IPS-18c (cell line): ENCODE measurements around the gene CTNNA2.

Experiments used
- H3K4me3 ChIP-seq: 2 replicates; pipeline ENCODE4 v1.7.0; 2013; ENCODE audit warnings: low read depth, mild to moderate bottlenecking, low read length, moderate library complexity; ENCODE audit not compliant: insufficient read depth
- H3K9me3 ChIP-seq: one replicate; pipeline ENCODE4 v1.6.1; 2013; ENCODE audit warnings: mild to moderate bottlenecking, low read length, moderate library complexity; ENCODE audit not compliant: control insufficient read depth, insufficient read depth

The CTNNA2 gene

DNA sequence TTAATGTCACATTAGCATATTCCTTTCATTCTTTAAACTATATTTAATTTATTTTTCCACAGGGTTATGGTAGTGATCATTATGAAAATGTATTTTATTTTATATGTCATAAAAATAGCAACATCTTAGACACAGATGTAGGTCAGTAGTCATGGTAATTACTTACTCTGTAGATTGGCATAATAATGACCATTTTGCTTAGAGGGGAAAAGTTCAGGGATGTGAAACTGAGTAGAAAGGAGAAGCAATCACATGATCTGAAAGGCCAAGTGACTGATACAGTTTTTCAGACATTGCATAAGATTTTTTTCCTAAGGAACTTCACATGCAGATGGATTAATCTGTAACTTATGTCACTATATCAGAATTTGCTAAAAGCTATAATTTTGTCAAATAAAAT is 286.9 kb downstream of the CTNNA2 start:
- H3K9me3 ChIP-seq: no peaks in the 10 kb centered on the region

GRCh38 chr2:79801082-79801481 is 288.2 kb downstream of the CTNNA2 start:
- Histone ChIP-seq H3K4me3 (no peak overlapping the region), H3K9me3 (peaks cover 2% of the 10 kb centered on the region)

More for the DNA sequence above, 286.9 kb downstream of the CTNNA2 start:
- no peak overlapping the region for H3K4me3 ChIP-seq

DNA sequence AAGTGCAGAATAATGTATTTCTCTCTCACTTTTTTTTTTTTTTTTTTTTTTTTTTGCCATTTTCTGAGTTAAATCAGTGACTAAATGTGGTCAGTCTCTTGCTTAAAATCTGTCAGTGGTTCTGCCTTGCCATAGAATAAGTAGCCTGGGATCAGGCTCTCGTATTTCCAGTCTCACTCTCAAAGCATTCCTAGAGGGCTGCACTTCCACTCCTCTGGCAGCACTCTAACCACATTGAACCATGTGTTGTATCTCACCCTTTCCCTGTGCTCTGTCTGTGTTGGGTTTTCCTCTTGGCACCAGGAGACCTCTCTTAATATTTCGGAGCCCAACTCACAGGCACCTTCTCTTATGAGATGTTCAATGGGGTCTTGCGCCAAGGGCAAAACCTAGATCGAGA is 304.4 kb downstream of the CTNNA2 start:
- Histone ChIP-seq H3K4me3 (no peak overlapping the region), H3K9me3 (no peaks in the 10 kb centered on the region)

DNA sequence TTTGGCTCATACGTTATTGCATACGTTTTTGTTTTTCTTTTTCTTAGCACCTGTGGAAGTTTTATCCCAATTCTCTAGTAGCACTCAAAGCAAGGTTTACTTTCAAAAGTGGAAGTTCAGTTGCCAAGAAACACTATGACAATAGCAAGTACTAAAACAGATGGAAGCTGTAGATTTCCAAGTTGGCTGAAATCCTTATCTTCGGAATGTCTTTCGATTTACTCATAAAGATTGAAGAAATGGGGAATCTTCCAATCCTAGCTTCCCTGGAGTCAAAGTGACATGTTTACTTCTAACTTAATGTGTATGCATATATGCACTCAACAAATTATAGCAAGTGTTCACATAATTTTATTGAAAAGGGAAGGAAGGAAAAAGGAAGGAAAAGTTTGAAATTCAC is 307.4 kb downstream of the CTNNA2 start:
- Histone ChIP-seq H3K4me3 (no peak overlapping the region), H3K9me3 (no peaks in the 10 kb centered on the region)

GRCh38 chr2:79822136-79822535 is 309.3 kb downstream of the CTNNA2 start:
- Histone ChIP-seq H3K4me3 (no peak overlapping the region), H3K9me3 (no peaks in the 10 kb centered on the region)

DNA sequence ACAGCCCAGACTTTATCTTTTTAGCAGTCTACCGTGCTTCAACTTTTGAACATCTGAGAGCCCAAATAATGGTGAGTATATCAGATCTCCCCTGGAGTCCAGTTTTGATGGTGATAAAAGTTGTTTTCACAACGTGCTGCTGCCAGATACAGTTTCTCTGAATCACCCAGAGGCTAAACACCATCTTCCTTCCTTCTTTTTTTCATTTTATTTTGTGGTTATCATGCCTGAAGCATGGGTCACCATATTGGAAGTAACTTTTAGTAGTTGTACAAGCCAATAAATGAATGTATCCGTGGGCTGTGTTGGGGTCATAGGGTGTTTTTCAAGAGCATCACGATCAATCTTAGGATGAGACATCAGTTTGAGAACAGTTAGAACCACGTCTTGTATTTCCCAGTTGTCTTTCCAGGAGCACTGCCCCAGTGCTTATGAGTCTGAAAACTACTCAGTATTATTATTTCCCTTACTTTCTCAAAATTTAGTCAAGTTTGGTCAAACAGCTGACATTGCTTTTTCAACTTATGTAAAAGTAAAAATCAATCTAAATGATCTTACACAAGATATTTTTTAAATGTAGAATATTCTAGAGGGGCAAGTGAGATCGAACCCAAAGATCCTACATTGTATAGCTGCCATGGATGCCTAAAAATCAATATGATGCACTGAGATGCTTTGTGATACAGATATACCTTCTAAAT is 311.4 kb downstream of the CTNNA2 start:
- no peaks in the 10 kb centered on the region for H3K9me3 ChIP-seq
- no peak overlapping the region for H3K4me3 ChIP-seq

DNA sequence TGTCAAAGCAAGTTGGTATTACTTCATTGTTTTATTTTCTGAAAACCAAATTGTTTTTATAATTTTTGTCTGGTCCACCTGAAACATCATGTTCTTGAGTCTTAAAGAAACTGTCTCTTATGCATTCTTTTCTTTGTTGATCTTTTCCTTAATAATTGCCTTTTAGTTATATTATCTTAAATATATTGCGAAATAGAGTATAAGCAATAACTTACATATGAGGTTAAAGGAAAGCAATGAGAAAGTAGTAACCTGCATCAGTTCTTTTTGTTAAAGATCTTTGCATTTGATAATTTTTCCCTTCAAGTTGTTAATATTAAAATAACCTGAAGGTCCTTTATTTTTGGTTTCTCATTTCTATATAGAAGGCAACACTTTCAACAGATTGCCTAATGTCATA is 315.0 kb downstream of the CTNNA2 start:
- H3K9me3 ChIP-seq: no peaks in the 10 kb centered on the region
- H3K4me3 ChIP-seq: no peak overlapping the region

DNA sequence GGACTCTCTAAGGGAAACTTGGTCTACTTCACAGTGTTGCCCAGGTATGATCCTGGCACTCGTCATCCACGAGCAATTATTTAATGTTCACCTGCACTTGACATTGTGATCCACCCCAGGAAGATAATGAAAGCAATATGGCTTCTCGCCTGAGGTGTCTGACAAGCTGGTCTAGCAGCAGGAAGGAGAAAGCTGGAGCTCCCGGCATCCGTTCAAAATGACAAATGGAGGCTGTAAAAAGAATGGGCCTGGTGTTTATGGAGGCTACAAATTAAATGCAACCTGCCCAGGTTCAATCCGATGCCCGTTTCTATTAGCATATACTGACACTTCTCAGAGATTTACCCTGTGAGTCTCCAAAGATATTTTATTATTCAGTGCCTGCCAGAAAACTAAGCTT is 317.6 kb downstream of the CTNNA2 start:
- Histone ChIP-seq H3K4me3 (no peak overlapping the region), H3K9me3 (no peaks in the 10 kb centered on the region)

DNA sequence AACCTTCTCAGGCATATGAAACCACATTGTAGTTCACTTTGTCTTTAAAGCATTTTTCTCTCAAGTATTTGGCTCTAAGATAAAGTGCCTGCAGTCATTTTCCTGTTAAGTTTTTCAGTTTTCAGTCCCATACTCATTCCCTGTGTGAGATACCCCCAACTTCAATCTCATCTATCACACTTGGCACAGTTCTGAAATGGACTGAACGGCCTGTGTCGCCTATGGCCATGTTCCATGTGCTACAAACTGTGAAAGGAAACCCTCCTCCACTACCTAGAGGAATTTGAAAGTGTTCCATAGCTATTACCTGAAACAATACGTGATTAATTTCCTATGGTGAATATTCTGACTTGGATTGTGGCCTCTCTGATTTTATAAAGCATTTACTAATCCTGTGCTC is 319.1 kb downstream of the CTNNA2 start:
- Histone ChIP-seq H3K9me3 (no peaks in the 10 kb centered on the region), H3K4me3 (no peak overlapping the region)

DNA sequence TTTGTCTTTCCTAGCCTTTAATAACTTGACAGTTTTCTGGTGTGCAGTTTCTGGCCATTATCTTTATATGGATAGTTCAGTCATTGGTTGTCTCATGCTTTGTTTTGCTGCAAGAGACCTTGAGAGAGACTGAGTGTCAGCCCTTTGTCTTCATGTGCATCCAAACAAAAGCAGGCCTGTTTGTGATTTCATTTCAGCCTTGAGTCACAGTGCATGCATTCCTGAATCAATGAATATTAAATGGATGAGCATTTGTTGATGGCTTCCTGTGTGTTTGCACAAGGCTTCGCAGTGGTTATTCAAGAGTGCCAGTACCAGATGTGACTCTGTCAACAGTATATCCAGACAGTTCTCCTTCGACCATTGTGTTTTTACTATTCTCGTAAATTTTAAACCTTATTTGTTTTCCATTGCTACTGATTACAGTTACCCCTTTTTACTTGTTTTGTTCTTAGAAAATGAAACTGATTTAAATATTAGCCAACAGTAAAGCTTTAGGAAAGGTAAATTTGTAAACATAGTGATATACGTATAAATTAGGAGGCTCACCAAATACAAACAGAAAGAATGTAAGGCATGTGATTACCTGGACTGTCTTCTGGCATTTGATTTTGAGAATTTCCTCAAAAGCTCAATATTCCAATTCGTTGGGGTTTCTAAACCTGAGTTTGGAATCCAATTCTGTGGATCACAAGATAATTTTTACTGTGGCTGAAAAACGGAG is 319.8 kb downstream of the CTNNA2 start:
- Histone ChIP-seq H3K9me3 (no peaks in the 10 kb centered on the region), H3K4me3 (no peak overlapping the region)

- Histone ChIP-seq H3K4me3 (no peak overlapping the region), H3K9me3 (no peaks in the 10 kb centered on the region)
Measured at GRCh38 chr2:79833235-79833878, 320.5 kb downstream of the CTNNA2 start.

GRCh38 chr2:79835911-79836310 is 323.1 kb downstream of the CTNNA2 start:
- H3K9me3 ChIP-seq: no peaks in the 10 kb centered on the region
- H3K4me3 ChIP-seq: no peak overlapping the region

GRCh38 chr2:79844011-79844410 is 331.2 kb downstream of the CTNNA2 start:
- Histone ChIP-seq H3K4me3 (no peak overlapping the region), H3K9me3 (no peaks in the 10 kb centered on the region)

DNA sequence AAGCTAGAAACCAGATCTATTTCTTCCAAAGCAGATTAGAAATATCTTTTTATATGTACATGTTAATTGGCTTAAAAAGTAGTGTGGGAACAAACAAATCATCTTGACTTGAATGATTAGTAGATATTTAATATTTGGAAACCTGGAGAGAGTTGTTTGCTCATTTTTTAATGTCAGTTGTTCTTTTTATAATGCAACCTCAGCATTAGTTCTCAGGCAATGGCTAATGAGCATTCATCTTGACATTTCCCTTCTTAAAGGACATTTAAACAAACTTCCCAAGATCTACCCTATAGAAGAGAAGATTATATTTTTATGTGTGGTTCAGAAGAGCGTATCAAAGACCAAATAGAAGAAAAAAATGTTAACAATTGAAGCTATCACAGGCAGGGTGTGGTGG is 334.0 kb downstream of the CTNNA2 start:
- Histone ChIP-seq H3K9me3 (no peaks in the 10 kb centered on the region), H3K4me3 (no peak overlapping the region)

GRCh38 chr2:79849241-79849640 is 336.4 kb downstream of the CTNNA2 start:
- no peak overlapping the region for H3K4me3 ChIP-seq
- no peaks in the 10 kb centered on the region for H3K9me3 ChIP-seq

DNA sequence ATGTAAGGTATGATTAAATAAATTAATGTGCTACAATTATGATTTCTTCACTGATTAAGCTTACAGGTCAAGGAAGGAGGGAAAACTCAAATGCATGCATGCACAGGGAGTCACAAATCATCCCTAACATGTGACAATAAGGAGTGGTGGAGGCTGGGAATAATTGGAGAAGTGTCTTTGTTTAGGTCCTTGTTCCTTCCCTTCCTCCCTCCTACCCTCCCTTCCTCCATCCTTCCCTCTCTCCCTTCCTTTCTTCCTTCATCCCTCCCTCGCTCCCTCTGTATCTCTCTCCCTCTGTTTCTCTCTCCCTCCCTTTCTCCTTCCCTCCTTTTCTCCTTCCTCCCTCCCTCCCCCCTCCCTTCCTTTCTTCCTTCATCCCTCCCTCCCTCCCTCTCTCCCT is 337.1 kb downstream of the CTNNA2 start:
- Histone ChIP-seq H3K9me3 (no peaks in the 10 kb centered on the region), H3K4me3 (no peak overlapping the region)

GRCh38 chr2:79850912-79851311 is 338.1 kb downstream of the CTNNA2 start:
- Histone ChIP-seq H3K4me3 (no peak overlapping the region), H3K9me3 (no peaks in the 10 kb centered on the region)

DNA sequence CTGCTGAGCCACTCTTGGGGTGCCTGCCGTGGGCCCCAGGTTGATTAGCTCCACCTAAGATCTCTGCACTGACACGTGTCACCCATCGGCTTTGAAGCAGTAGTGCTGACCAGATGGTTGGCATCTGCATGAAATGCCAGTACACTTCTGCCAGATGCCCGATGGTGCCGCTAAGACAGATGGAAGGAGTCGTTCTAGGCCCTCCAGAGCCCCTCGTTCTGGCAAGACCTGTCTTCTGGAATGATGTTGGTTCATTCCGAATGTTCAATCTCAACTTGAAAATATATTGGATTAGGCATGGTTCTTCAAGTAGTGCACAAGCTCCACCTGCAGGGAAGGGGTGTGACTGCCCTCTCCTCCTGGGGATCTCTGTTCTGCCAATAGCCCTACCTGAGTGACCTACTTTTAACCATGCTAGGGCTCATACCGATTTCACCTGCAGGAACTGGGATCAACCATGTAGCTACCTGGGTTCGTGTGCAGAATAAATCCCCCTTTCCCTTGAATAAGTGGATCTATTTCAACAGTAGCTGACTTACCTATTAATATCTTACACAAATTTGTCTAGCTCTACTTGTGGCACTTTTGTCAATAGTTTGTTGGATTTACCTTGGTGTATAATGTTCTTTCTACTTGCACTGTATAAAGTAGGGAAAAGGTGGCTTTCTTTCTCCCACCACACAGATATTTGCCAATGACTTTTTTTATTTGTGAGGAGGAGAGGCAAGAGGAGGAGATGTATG is 342.6 kb downstream of the CTNNA2 start:
- Histone ChIP-seq H3K9me3 (no peaks in the 10 kb centered on the region), H3K4me3 (no peak overlapping the region)
